ENCODE results near the gene AFMID. TPM values are rescaled to one million over a fixed set of nuclear protein-coding genes. Genes with fewer than 3 reads are reported as not detected.
"Not testable (repeated sequence)": the region's sequence is repeated elsewhere in the genome, so short reads cannot be mapped to it uniquely, and the experiment has no call there.

The AFMID gene
- total RNA-seq, 1 experiment from 2014 or later: 30.8 TPM

DNA sequence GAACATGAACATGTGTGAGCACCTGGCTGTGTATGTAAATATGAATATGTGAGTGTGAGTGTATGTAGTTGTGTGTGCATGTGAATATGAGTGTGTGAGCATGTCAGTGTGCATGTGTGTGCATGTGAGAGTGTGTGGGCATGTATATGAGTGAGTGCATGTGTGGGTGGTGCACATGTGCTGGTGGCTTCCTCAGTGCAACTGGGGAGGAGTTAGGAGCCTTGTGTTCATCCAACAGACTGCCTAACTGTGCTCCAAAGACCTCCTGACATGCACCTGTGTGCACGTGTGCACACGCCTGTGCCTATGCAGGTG lies 45.7 kb downstream of the AFMID start:
- Mint-ChIP-seq H3K4me3 (ENCODE audit: low read depth, unreplicated experiment) (no peak overlapping the region), H3K36me3 (ENCODE audit: insufficient read depth, unreplicated experiment) (no peaks in the 10 kb centered on the region)
- CTCF ChIA-PET: no interaction called here

DNA sequence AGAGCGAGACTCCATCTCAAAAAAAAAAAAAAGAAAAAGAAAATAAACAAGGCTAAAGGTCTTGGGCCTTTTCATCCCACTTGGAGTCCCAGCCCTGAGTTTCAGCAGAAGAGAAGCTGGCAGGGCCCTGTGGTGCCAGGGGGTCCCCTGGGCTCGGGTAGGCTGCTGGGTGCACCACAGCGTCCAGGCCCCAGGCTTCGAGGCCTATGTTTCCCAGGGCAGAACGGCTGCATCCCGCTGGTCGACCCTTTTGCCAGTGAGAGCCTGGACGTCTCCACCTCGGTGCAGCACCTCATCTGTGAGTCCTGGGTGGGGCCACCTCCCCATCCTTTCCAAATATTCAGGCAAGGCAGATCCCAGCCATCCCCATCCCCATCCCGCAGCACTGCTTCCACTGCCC lies 46.5 kb downstream of the AFMID start:
- Mint-ChIP-seq H3K27ac (ENCODE audit: unreplicated experiment) (no peak overlapping the region), H3K36me3 (ENCODE audit: insufficient read depth, unreplicated experiment) (no peaks in the 10 kb centered on the region), H3K4me3 (ENCODE audit: low read depth, unreplicated experiment) (no peak overlapping the region), H3K9me3 (ENCODE audit: low read depth, unreplicated experiment) (no peaks in the 10 kb centered on the region), H3K27me3 (ENCODE audit: unreplicated experiment) (peaks cover 39% of the 10 kb centered on the region), H3K4me1 (ENCODE audit: low read depth, unreplicated experiment) (peaks cover 8% of the 10 kb centered on the region)
- CTCF ChIA-PET: no interaction called here
- no peak for DNase-seq
- no TSS peak for BruUV-seq (replicated peaks)
- intact Hi-C loops (cut with micrococcal nuclease; ENCODE audit: unreplicated experiment): no loop called here
- TF ChIP-seq, protein P1, sequence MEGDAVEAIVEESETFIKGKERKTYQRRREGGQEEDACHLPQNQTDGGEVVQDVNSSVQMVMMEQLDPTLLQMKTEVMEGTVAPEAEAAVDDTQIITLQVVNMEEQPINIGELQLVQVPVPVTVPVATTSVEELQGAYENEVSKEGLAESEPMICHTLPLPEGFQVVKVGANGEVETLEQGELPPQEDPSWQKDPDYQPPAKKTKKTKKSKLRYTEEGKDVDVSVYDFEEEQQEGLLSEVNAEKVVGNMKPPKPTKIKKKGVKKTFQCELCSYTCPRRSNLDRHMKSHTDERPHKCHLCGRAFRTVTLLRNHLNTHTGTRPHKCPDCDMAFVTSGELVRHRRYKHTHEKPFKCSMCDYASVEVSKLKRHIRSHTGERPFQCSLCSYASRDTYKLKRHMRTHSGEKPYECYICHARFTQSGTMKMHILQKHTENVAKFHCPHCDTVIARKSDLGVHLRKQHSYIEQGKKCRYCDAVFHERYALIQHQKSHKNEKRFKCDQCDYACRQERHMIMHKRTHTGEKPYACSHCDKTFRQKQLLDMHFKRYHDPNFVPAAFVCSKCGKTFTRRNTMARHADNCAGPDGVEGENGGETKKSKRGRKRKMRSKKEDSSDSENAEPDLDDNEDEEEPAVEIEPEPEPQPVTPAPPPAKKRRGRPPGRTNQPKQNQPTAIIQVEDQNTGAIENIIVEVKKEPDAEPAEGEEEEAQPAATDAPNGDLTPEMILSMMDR (IDR thresholded peaks at IDR 0.05; ENCODE audit: unreplicated experiment): no peak

More for the DNA sequence above, 45.7 kb downstream of the AFMID start:
- Mint-ChIP-seq H3K27me3 (ENCODE audit: unreplicated experiment) (peaks cover 30% of the 10 kb centered on the region), H3K27ac (ENCODE audit: unreplicated experiment) (no peak overlapping the region), H3K4me1 (ENCODE audit: low read depth, unreplicated experiment) (peaks cover 8% of the 10 kb centered on the region), H3K9me3 (ENCODE audit: low read depth, unreplicated experiment) (no peaks in the 10 kb centered on the region)
- intact Hi-C loops (cut with micrococcal nuclease; ENCODE audit: unreplicated experiment): no loop called here
- TF ChIP-seq, protein P1 (IDR thresholded peaks at IDR 0.05; ENCODE audit: unreplicated experiment): no peak
- no peak for DNase-seq
- BruUV-seq (replicated peaks): no TSS peak

DNA sequence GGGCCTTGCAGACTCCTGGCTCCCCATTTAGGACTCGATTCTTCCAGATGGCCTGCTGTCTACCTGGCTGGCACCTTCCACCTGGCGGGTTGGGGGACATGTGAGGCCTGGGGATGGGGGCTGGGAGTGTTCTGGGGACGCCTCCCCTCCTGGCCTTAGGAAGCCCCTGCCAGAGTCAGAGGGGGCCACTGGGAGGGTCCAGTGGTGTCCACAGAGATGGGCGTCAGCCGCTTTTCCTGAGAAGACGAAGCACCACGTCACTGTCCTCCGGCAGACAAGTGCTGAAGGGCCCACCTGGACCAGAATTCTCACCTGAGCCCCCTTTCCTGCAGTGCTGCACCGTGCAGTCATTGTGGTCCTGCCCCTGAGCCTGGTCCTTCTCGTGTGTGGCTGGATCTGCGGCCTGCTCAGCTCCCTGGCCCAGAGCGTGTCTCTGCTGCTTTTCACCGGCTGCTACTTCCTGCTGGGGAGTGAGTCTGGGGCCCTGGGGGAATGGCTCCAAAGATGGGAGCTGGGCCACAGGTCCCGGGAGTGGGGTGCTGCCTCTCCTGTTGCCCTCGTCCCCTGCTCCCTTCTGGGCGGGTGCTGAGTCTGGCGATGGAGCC lies 47.2 kb downstream of the AFMID start:
- BruUV-seq (replicated peaks): no TSS peak
- intact Hi-C loops (cut with micrococcal nuclease; ENCODE audit: unreplicated experiment): no loop called here
- TF ChIP-seq, protein P1 (IDR thresholded peaks at IDR 0.05; ENCODE audit: unreplicated experiment): no peak
- Mint-ChIP-seq H3K4me1 (ENCODE audit: low read depth, unreplicated experiment) (peaks cover 8% of the 10 kb centered on the region), H3K4me3 (ENCODE audit: low read depth, unreplicated experiment) (no peak overlapping the region), H3K27me3 (ENCODE audit: unreplicated experiment) (peaks cover 41% of the 10 kb centered on the region), H3K9me3 (ENCODE audit: low read depth, unreplicated experiment) (no peaks in the 10 kb centered on the region), H3K27ac (ENCODE audit: unreplicated experiment) (no peak overlapping the region), H3K36me3 (ENCODE audit: insufficient read depth, unreplicated experiment) (no peaks in the 10 kb centered on the region)
- CTCF ChIA-PET: no interaction called here
- DNase-seq: no peak

DNA sequence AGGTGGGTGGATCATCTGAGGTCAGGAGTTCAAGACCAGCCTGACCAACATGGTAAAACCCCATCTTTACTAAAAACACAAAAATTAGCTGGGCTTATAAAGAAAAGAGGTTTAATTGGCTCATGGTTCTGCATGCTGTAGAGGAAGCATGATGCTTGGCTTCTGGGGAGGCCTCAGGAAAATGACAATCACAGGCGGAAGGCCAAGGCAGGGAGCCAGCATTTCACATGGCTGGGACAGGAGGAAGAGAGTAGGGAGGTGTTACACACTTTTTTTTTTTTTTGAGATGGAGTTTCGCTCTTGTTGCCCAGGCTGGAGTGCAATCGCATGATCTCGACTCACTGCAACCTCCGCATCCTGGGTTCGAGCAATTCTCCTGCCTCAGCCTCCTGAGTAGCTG lies 47.9 kb downstream of the AFMID start:
- H3K27ac Mint-ChIP-seq (ENCODE audit: unreplicated experiment); intact Hi-C loops (cut with micrococcal nuclease; ENCODE audit: unreplicated experiment): not testable (repeated sequence)

DNA sequence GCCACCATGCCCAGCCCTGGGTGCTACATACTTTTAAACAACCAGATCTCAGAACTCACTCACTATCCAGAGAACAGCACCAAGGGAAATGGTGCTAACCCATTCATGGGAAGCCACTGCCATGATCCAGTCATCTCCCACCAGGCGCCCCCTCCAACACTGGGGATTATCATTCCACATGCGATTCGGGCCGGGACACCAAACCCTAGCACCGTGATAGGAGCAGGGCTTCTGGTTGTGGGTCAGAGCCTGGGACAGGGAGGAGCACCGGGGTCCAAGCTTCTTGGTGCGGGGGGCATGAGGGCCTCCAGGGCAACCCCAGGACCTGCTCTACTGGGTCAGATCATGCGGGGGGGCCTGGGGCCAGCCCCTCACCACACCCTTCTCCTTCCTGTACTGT lies 48.7 kb downstream of the AFMID start:
- no peak overlapping the region for H3K4me3 Mint-ChIP-seq (ENCODE audit: low read depth, unreplicated experiment)
- no peak overlapping the region for H3K27ac Mint-ChIP-seq (ENCODE audit: unreplicated experiment)
- peaks cover 4% of the 10 kb centered on the region for H3K4me1 Mint-ChIP-seq (ENCODE audit: low read depth, unreplicated experiment)
- BruUV-seq (replicated peaks): no TSS peak
- H3K9me3 Mint-ChIP-seq (ENCODE audit: low read depth, unreplicated experiment): no peaks in the 10 kb centered on the region
- H3K27me3 Mint-ChIP-seq (ENCODE audit: unreplicated experiment): peaks cover 32% of the 10 kb centered on the region
- intact Hi-C loops (cut with micrococcal nuclease; ENCODE audit: unreplicated experiment): no loop called here
- no peak for DNase-seq
- no peaks in the 10 kb centered on the region for H3K36me3 Mint-ChIP-seq (ENCODE audit: insufficient read depth, unreplicated experiment)
- TF ChIP-seq, protein P1 (IDR thresholded peaks at IDR 0.05; ENCODE audit: unreplicated experiment): no peak
- CTCF ChIA-PET: interaction anchor here (0.7 kb wide), 1 partner anchor 155 kb away, joined by 3 read pairs; no protein-coding TSS in a partner anchor

More for the DNA sequence above, 47.9 kb downstream of the AFMID start:
- BruUV-seq (replicated peaks); H3K4me3 Mint-ChIP-seq (ENCODE audit: low read depth, unreplicated experiment); H3K4me1 Mint-ChIP-seq (ENCODE audit: low read depth, unreplicated experiment); H3K36me3 Mint-ChIP-seq (ENCODE audit: insufficient read depth, unreplicated experiment); DNase-seq; H3K9me3 Mint-ChIP-seq (ENCODE audit: low read depth, unreplicated experiment): not testable (repeated sequence)
- peaks cover 41% of the 10 kb centered on the region for H3K27me3 Mint-ChIP-seq (ENCODE audit: unreplicated experiment)
- CTCF ChIA-PET: interaction anchor here (0.7 kb wide), 2 partner anchors 27 to 156 kb away, joined by 3 to 4 read pairs; no protein-coding TSS in a partner anchor

All from Calu3 (cell line).